IPS DF 4.7 (cell line): Measurements from ENCODE around the gene LOXL4.

ENCODE experiments used
- DNase-seq: peaks from one replicate; pipeline ENCODE4 v3.0.0-alpha.2; 2013; ENCODE audit warnings: low spot score; ENCODE audit errors: extremely low read depth

LOXL4 gene

DNA sequence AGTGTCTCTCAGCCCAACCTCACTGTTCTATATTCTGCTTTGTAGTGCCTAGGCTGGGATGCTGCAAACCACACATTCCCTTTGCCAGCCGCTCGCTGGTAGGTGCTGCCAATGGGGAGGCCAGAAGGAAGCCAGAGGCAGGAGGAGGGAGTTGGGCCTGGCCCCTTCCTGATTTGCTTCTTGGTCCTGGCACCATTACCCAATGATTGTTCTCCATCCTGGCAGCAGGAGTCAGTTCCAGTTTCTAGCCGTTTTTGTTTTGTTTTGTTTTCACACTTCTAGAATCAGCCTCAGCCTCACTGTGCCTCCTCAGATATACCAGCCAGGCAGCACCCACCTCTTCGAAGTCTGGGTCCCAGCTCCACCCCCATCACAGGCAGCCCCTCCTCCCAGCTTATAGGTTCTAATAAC, 27.4 kb upstream of the LOXL4 start:
- DNase-seq, result no peak

- DNase-seq, result no peak
Measured at GRCh38 chr10:98294270-98294627, 26.3 kb upstream of the LOXL4 start.

- DNase-seq, result no peak
Measured at GRCh38 chr10:98293550-98294269, 25.7 kb upstream of the LOXL4 start.

- no peak for DNase-seq
Measured at GRCh38 chr10:98292971-98293370, 25.0 kb upstream of the LOXL4 start.

DNA sequence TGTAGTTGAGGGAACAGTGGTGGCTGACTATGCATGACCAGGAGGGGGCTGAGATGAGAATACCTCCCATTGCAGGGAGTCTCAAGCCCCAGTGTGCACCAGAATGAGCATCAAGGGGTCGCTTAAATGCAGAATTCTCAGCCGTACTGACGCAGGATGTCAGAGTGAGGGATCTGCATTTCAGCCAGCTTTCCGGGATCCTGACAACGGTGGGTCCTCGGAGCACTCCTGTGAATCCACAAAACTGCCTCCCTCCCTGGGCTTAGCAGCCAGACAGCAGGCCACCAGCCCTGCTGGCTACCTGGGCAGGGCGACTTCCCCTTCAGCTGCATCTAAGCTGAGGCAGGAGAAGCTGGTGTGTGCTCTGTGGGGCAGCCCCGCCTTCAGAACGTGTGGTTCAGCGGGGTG, 21.8 kb upstream of the LOXL4 start:
- DNase-seq, result no peak

DNA sequence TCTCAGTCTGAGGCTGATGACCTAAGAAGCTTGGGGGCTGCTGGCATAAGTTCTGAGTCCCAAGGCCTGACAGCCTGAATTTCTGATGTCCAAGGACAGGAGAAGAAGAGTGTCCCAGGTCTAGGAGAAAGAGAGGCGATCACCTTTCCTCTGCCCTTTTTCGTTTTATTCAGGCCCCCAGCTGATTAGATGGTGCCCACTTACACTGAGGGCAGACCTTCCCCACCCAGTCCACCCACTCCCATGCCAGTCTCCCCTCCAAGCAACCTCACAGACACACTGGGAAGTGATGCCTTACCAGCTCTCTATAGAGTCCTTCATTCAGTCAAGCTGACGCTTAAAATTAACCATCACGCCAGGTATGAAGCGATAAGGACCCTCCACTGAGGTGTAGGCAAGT, 19.3 kb upstream of the LOXL4 start:
- DNase-seq, result no peak

GRCh38 chr10:98286419-98286818, 18.4 kb upstream of the LOXL4 start:
- no peak for DNase-seq

DNA sequence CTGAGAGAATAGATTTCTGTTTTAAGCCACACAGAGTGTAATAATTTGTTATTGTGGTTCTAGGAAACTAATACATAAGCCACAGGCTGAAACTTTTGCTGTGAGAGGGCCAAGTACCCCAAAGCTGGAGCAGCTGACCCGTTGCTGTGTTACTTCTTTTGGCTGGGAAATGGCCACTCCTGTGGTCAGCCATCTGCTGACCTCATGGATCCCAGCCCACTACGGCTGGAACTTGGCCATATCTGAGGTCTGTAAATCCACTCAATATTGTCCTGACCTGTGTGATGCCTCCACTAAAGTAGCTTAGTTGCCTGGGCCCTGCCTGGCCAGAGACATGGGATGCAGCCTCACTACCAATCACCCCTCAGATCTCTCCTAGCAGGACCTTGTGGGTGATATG, 17.4 kb upstream of the LOXL4 start:
- no peak for DNase-seq

GRCh38 chr10:98276311-98276710, 8.3 kb upstream of the LOXL4 start:
- DNase-seq, result no peak

- no peak for DNase-seq
Measured at GRCh38 chr10:98274562-98274961, 6.6 kb upstream of the LOXL4 start.

DNA sequence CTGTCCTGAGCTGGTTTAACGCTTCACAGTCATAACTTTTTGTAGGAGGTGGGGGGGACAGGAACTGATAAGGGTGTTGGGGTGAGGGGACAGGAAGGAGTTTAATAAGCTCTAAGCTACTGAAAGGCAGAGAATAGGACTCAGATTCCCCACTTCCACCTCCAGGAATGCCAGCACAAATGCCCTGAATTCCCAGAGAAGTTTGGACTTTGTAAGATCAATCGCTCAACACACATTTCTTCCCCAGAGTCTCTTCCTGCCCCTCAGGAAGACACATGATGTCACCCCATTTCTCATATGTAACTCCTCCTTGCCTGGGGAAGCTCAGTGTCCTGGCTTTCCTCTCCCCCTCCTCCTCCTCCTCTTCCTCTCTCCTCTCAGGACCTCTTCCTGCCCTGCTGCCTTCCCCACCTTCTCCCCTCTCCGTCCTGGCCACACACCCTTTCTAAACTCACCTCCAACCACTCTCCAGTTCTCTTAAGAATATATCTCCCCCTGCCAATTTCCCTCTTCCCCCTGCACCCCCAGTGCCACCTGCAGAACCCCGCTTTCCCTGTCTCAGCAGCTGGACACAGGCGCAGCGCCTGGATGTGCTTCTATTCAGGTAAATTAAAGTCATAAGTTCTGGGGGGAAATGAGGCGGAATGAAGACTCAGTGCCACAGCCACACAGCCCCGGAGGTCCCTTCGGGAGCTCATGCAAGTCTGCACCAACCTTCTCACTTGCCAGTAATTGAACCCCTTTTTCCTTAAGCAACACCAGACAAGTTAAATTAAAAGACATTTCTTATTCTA, 5.3 kb upstream of the LOXL4 start:
- DNase-seq, result no peak

DNA sequence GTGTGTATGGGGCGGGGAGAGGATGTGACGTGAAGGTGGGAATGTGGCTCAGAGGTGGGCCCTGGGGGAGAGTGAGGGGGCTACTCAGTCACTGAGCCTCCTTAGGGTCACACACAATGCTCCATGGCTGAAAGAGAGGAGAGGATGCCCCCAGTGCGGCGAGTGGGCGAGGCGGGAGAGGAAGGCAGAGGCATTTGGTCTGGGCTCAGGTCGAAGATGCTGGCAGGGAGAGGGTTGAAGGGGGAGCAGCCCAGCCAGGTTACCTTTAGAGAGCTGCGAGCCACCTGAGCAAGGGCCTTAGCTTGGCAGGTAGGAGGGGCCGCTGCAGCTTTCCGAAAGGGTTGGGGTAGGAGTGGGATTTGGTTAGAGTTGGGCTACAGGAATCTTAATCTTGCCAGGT, 4.7 kb upstream of the LOXL4 start:
- no peak for DNase-seq

GRCh38 chr10:98272245-98272644, 4.3 kb upstream of the LOXL4 start:
- no peak for DNase-seq

- no peak for DNase-seq
Measured at GRCh38 chr10:98270786-98271185, 2.8 kb upstream of the LOXL4 start.

GRCh38 chr10:98270073-98270740, 2.2 kb upstream of the LOXL4 start:
- no peak for DNase-seq

- DNase-seq, result no peak
Measured at GRCh38 chr10:98269435-98269912, 1.5 kb upstream of the LOXL4 start.

- DNase-seq, result no peak
Measured at GRCh38 chr10:98268694-98269431, 869 bp upstream of the LOXL4 start.

GRCh38 chr10:98267069-98267893, 713 bp downstream of the LOXL4 start:
- no peak for DNase-seq

DNA sequence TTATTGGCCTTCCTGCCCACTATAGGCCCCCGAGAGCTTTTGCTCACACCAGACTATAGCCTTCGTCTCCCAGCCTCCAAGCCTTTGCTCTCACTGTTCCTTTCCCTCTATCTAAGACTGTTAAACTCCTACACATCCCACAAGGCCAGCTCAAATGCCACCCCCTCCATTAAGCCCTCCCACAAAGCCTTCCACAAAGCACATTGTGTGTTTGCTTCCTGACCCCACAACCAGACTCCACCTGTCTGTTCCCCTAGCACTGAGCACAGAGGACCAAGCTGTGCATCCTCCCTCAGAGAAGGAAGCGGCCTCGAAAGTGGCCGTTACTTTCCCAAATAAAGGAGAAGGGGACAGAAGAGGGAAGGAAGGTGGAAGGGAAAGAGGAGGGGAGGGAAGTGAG, 1.3 kb downstream of the LOXL4 start:
- DNase-seq, result no peak
